Tibial nerve (tissue), 3 donors: Measurements from ENCODE around the gene HS3ST6.

ENCODE experiments used
- POLR2A ChIP-seq, 2 donors: fragments of 450-650 bp; IDR thresholded peaks; one replicate each; pipeline ENCODE4 v1.6.1; 2017; ENCODE audit warnings: antibody characterized with exemption in 2 of 2, mild to moderate bottlenecking in 2 of 2, moderate library complexity in 2 of 2
- TF ChIP-seq, protein P1 (sequence below), 5 experiments: fragments of 200-600 bp in 3 of 5; fragments of 450-650 bp in 2 of 5; sonication (generic) in 3 of 5; IDR thresholded peaks; one replicate each; pipeline ENCODE4 v1.5.1; 2016 to 2019; ENCODE audit warnings: antibody characterized with exemption in 5 of 5, mild to moderate bottlenecking in 3 of 5, moderate library complexity in 2 of 5

DNA sequence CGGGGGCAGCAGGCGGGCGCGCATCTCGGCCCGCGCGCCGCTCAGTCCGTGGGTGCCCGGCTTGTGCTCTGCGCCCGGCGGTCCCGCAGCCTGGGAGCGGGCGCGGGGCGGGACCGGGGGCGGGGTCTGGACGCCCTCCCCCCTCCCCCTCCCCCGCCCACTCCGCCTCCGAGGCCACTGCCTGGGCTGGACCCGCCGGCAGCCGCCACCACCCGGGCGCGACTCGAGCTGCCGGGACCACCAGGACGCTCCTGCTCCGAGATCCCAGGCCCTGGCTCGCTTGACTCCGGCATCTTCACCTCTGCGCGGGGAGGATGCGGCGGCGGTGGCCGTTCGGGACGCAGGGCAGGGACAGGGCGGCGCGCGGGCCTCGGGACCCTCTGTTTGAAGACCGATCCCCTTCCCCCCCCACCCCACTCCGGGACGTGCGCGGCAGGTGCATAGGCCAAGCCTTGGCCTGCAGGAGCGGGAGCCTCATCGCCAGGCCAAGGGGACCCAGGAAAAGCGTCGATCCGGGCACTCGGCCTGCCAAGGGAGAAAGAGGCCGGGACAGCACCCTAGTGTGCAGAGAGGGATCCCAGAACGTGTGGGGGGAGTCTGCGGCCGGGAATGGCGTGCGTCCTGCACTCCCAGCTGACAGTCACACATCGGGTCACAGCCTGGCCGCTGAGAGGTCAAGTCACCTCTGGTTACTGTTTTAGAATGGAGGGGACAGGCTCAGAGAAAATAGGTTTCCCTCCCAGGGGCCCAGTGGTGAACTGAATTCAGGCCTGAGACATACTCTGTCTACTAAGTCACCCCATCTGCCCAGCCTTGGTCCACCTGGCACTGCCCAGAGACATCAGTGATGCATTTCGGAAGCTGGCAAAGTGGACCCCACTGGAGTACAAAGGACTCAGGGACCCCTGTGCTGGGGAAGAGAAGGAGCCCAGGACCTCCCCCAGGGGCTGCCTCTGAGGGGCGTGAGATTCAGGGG lies at the start of gene HS3ST6:
- TF ChIP-seq, protein P1, sequence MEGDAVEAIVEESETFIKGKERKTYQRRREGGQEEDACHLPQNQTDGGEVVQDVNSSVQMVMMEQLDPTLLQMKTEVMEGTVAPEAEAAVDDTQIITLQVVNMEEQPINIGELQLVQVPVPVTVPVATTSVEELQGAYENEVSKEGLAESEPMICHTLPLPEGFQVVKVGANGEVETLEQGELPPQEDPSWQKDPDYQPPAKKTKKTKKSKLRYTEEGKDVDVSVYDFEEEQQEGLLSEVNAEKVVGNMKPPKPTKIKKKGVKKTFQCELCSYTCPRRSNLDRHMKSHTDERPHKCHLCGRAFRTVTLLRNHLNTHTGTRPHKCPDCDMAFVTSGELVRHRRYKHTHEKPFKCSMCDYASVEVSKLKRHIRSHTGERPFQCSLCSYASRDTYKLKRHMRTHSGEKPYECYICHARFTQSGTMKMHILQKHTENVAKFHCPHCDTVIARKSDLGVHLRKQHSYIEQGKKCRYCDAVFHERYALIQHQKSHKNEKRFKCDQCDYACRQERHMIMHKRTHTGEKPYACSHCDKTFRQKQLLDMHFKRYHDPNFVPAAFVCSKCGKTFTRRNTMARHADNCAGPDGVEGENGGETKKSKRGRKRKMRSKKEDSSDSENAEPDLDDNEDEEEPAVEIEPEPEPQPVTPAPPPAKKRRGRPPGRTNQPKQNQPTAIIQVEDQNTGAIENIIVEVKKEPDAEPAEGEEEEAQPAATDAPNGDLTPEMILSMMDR (IDR thresholded peaks at IDR 0.05), result no peak
- TF ChIP-seq POLR2A (IDR thresholded peaks at IDR 0.05), result no peak
